GM12864 (cell line): ENCODE measurements around the gene GABRB3.

Source experiments
- DNase-seq: peaks from one replicate; pipeline ENCODE4 v3.0.0-alpha.2; 2011; ENCODE audit warnings: low read depth
- H3K4me3 ChIP-seq: 2 replicates; pipeline ENCODE4 v1.5.1; 2011; ENCODE audit warnings: mild to moderate bottlenecking, low read depth, low read length, control low read depth
- CTCF ChIP-seq: IDR thresholded peaks from 2 replicates; pipeline ENCODE4 v1.5.1; 2011; ENCODE audit warnings: low read depth, mild to moderate bottlenecking, moderate library complexity, low read length, control low read depth, inconsistent platforms; ENCODE audit errors: missing control alignments

GABRB3 gene

GRCh38 chr15:26521691-26522198 lies 251.1 kb downstream of the GABRB3 start:
- no peak for DNase-seq
- H3K4me3 ChIP-seq = no peak overlapping the region
- TF ChIP-seq CTCF = no peak

GRCh38 chr15:26521130-26521529 lies 251.7 kb downstream of the GABRB3 start:
- TF ChIP-seq CTCF = no peak
- DNase-seq = no peak
- H3K4me3 ChIP-seq = no peak overlapping the region

- no peak overlapping the region for H3K4me3 ChIP-seq
- DNase-seq = no peak
- TF ChIP-seq CTCF = no peak
Measured at GRCh38 chr15:26518885-26519284, 254.0 kb downstream of the GABRB3 start.

- no peak for DNase-seq
- TF ChIP-seq CTCF = no peak
- H3K4me3 ChIP-seq = no peak overlapping the region
Measured at GRCh38 chr15:26516102-26516980, 256.5 kb downstream of the GABRB3 start.

- H3K4me3 ChIP-seq = no peak overlapping the region
- no peak for TF ChIP-seq CTCF
- DNase-seq = no peak
Measured at GRCh38 chr15:26504009-26504408, 268.9 kb downstream of the GABRB3 start.
